Coronary artery (tissue), 2 donors: ENCODE results near the gene PYHIN1.

Experiments used
- DNase-seq: peaks from one replicate; pipeline ENCODE4 v3.0.0-alpha.2; 2017; ENCODE audit warnings: low spot score
- H3K27ac ChIP-seq, 2 donors: fragments of 200-600 bp; sonication (generic); one replicate each; pipeline ENCODE4 v1.5.1; 2016 to 2019
- H3K4me3 ChIP-seq: fragments of 200-600 bp; sonication (generic); 2 replicates; pipeline ENCODE4 v1.5.1; 2016; ENCODE audit warnings: mild to moderate bottlenecking, moderate library complexity
- CTCF ChIP-seq: fragments of 200-600 bp; sonication (generic); IDR thresholded peaks from one replicate; pipeline ENCODE4 v1.5.1; 2019; ENCODE audit warnings: antibody characterized with exemption

The PYHIN1 gene

DNA sequence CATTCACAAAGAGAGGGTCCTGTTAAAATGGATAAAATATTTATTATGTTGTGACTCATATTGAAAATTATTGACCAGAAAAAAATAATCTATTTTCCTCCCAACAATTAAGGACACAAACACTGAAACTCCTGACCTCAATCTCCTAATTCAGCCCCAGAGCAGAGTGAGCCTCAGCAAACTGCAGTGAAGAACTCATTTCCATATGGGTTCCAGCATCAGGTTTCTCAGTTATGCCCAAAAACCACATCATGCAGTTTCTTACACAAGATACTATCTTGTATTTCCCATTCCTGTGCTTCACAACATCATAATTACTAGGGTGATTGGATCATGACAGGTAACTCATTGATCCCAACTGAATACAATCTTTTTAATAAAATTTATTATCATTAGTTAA is 15.4 kb downstream of the PYHIN1 start:
- no peak for DNase-seq
- TF ChIP-seq CTCF: no peak
- Histone ChIP-seq H3K27ac (no peak overlapping the region), H3K4me3 (no peak overlapping the region)

- TF ChIP-seq CTCF: no peak
- H3K27ac ChIP-seq: no peak overlapping the region
- DNase-seq: no peak
- H3K4me3 ChIP-seq: no peak overlapping the region
These were observed 20.6 kb downstream of the PYHIN1 start for GRCh38 chr1:158951956-158952355.

DNA sequence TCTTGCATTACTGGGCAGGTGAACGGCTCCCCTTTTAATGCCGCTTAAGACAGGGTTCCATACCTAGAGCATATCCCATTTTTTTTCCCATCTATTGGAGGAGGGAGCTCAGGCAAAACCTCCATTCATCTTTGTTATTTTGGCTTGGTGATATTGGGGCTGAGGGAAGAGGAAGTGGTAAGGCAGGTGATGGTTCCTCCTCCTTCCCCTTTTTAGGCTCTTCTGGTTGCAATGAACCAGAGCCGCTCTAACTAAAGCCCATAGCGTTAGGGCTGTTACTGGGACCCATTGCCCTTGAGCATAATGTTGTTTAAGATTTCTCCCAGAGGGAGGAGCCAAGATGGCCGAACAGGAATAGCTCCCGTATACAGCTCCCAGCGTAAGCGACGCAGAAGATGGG is 21.1 kb downstream of the PYHIN1 start:
- no peak for TF ChIP-seq CTCF
- H3K27ac ChIP-seq: no peak overlapping the region
- H3K4me3 ChIP-seq: no peak overlapping the region
- DNase-seq: no peak

DNA sequence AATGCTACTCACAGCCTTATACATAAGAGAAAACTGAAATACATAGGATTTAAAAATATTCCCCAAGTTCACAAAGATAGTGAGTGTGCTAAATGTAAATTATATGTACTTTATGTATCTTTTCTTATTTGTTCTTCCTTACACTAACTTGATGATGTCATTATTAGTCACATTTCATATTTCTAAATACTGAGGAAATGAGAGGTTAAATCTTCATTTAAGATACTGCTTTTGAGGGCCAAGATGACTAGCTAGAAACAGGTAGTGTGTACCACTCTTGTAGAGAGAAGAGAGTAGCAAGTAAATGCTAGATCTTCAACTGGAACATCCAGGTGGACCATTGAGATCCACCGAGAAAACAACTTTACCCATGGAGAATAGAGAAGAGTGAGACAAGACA is 29.8 kb downstream of the PYHIN1 start:
- TF ChIP-seq CTCF: no peak
- no peak for DNase-seq
- H3K27ac ChIP-seq: no peak overlapping the region
- H3K4me3 ChIP-seq: no peak overlapping the region

DNA sequence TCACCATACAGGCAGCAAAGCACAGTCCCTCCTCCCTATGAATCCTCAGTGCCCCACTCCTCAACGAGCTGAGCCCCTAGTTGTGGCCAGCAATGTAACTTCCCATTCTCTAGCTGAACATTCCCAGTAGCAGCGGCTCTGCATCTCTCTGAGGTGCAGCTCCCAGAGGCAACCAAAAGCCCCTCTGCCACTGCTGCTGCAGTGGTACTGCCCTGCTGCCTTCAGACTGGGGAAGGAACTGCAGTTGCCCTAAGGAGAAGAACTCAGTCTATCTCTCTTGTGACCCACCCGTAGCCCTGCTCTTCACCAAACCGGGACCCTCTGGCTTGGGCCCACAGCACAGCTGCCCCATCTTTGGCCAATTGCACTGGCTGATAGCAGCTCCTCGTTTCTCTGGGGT is 31.6 kb downstream of the PYHIN1 start:
- no peak overlapping the region for H3K4me3 ChIP-seq
- no peak for TF ChIP-seq CTCF
- H3K27ac ChIP-seq: no peak overlapping the region
- DNase-seq: no peak

DNA sequence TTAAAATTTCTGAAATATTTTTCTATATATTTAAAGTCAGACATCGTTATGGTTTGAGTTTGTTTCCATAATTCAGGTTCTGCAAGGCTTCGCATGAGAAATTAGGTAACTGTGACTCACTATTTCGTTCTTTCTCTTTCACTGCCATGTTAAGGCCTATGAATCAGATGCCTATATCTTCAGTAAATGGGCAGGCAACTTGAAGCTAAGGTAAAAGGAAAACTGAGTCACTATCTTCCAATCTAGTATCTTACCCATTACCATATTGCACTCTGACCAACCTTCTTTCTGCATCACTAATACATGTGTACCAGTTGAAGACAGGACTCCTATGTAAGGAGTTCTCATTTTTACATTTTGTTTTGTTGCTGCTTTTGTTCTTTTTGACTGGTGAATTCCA is 37.8 kb downstream of the PYHIN1 start:
- no peak for TF ChIP-seq CTCF
- no peak for DNase-seq
- Histone ChIP-seq H3K4me3 (no peak overlapping the region), H3K27ac (no peak overlapping the region)

DNA sequence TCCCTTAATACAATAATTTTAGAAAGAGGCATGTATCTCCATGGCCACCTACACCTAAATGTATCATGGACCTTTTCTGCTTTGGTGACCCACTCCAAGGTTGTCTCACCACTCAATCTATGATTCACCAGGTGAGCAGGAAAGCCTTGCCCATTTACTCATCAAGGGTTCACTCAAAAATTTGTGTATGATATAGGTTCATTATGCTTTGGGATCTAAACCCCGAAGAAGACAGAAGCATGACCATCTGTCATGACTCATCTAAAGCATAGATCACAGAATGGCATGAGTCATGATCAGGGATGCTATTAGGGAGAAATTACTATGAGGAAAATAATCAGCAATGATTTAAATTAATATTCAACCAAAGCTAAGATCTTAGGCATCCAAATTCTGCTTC is 38.5 kb downstream of the PYHIN1 start:
- TF ChIP-seq CTCF: no peak
- DNase-seq: no peak
- Histone ChIP-seq H3K4me3 (no peak overlapping the region), H3K27ac (no peak overlapping the region)
